ENCODE data around the gene NR1D2. TPM values are rescaled to one million over a fixed set of nuclear protein-coding genes. Genes with fewer than 3 reads are reported as not detected.

The NR1D2 gene
- total and polyA plus RNA-seq, 2 of the 13 experiments (the other 11 are each of a cell fraction or from before 2014, with no cell fraction given), result 5.3 to 8.1 TPM

GRCh38 chr3:23969393-23969792, 24.3 kb downstream of the NR1D2 start:
- no peaks in the 10 kb centered on the region for H3K27me3 ChIP-seq (ENCODE audit: control insufficient read depth in 1 of 2, insufficient read depth in 2 of 2, low read length in 2 of 2)
- ATAC-seq, result no peak
- H4K20me1 ChIP-seq (ENCODE audit: insufficient read depth, low read length), result no peaks in the 10 kb centered on the region
- ChIA-PET CTCF (ENCODE audit: low intra/inter-chr PET ratio, low total read pairs) (no interaction called here), POLR2A (no interaction called here)
- no peak overlapping the region for H3K27ac ChIP-seq (ENCODE audit: extremely low read length, insufficient read depth, low read length)
- H3K9ac ChIP-seq (ENCODE audit: insufficient read depth, low read depth, low read length), result no peak overlapping the region
- no peaks in the 10 kb centered on the region for H3K79me2 ChIP-seq (ENCODE audit: insufficient read depth, low read length)
- no peak for FAIRE-seq
- in situ Hi-C loops (cut with HindIII; ENCODE audit: extremely low pct_ligation_motif_present, low pct_unique_long_range_greater_than_20kb), result no loop called here
- H3K4me1 ChIP-seq (ENCODE audit: insufficient read depth, low read length), result no peaks in the 10 kb centered on the region
- no peak for DNase-seq (ENCODE audit: low spot score)
- no peak overlapping the region for H2AFZ ChIP-seq (ENCODE audit: low read length)
- no peak overlapping the region for H3K4me3 ChIP-seq (replicated peaks in 1 of 3; ENCODE audit: insufficient read depth in 1 of 3, low read depth in 2 of 3, low read length in 3 of 3)
- no peaks in the 10 kb centered on the region for H3K9me3 ChIP-seq (ENCODE audit: low read length)
- no peak overlapping the region for H3K4me2 ChIP-seq (ENCODE audit: low read depth, low read length)
- intact Hi-C loops (cut with micrococcal nuclease; ENCODE audit: unreplicated experiment), result no loop called here
- peaks cover 6 to 25% of the 10 kb centered on the region in 2 experiments; a peak in 3 of 5 replicates for H3K36me3 ChIP-seq (replicated peaks in 1 of 2; ENCODE audit: control insufficient read depth in 1 of 2, insufficient read depth in 2 of 2, low read length in 2 of 2)
- no peak for TF ChIP-seq ZNF609 (CRISPR knock-in tag; IDR thresholded peaks at IDR 0.05; ENCODE audit: borderline replicate concordance)
- no peak for TF ChIP-seq MAZ (IDR thresholded peaks at IDR 0.05; ENCODE audit: borderline replicate concordance, low read depth, low read length)
- TF ChIP-seq MAZ (CRISPR knock-in tag; IDR thresholded peaks at IDR 0.05; ENCODE audit: low read depth), result no peak
- TF ChIP-seq ZNF777 (CRISPR knock-in tag; IDR thresholded peaks at IDR 0.05), result no peak
- no peak for TF ChIP-seq HHEX (CRISPR knock-in tag; IDR thresholded peaks at IDR 0.05)
- TF ChIP-seq EP300 (IDR thresholded peaks at IDR 0.05; ENCODE audit: low read depth in 2 of 2, low read length in 2 of 2), result no peak
- TF ChIP-seq EP300 (CRISPR knock-in tag; IDR thresholded peaks at IDR 0.05; ENCODE audit: borderline replicate concordance), result no peak
- no peak for TF ChIP-seq ZSCAN20 (CRISPR knock-in tag; IDR thresholded peaks at IDR 0.05; ENCODE audit: borderline replicate concordance)
- no peak for TF ChIP-seq ZFY (CRISPR knock-in tag; IDR thresholded peaks at IDR 0.05)
- 97% methylated on average over 4 of the region's 4 CpGs for WGBS (ENCODE audit: low lambda C conversion rate)
- no TSS peak for BruUV-seq (replicated peaks)

Data from HepG2 (cell line).